DMS114 treated with DMSO at 0.1 percent for 48 hours (cell line): ENCODE results near the gene SLC37A4.
A peak's percentile ranks its signal among the peaks of the same experiment; 100 is the strongest.
"Not testable (repeated sequence)": the region's sequence is repeated elsewhere in the genome, so short reads cannot be mapped to it uniquely, and the experiment has no call there.

ENCODE experiments used
- DNase-seq: peaks from one replicate; lab custom pipeline; 2025; ENCODE audit not compliant: unreplicated experiment; lab: John Stamatoyannopoulos, UW

SLC37A4 gene

GRCh38 chr11:119030329-119031047 lies at the start of gene SLC37A4:
Gene SLC37A4, minus strand, starts transcription at chr11:119030877.
- DNase-seq: peak; percentile 76

GRCh38 chr11:119078675-119079420 lies 48.2 kb upstream of the SLC37A4 start:
- no peak for DNase-seq

GRCh38 chr11:119077839-119078238 lies 47.2 kb upstream of the SLC37A4 start:
- no peak for DNase-seq

- peak; percentile 84 for DNase-seq
Measured at GRCh38 chr11:119067371-119068222, 36.9 kb upstream of the SLC37A4 start, which contains the start of gene VPS11. Gene VPS11, plus strand, starts transcription at chr11:119067818. Its CDS starts 6 bp downstream, at chr11:119067824.

GRCh38 chr11:119065369-119065768 lies 34.7 kb upstream of the SLC37A4 start:
- DNase-seq: no peak

GRCh38 chr11:119062779-119063178 lies 32.1 kb upstream of the SLC37A4 start:
- no peak for DNase-seq

- no peak for DNase-seq
Measured at GRCh38 chr11:119061256-119061655, 30.6 kb upstream of the SLC37A4 start.

- not testable (repeated sequence) for DNase-seq
Measured at GRCh38 chr11:119059128-119059527, 28.5 kb upstream of the SLC37A4 start.

- DNase-seq: peak; percentile 78
Measured at GRCh38 chr11:119057000-119057769, 26.5 kb upstream of the SLC37A4 start, which contains the start of gene HYOU1. Gene HYOU1, minus strand, starts transcription at chr11:119057205. Its CDS starts 1,045 bp downstream, at chr11:119056160.

GRCh38 chr11:119056421-119056999 lies 25.8 kb upstream of the SLC37A4 start:
- DNase-seq: no peak

GRCh38 chr11:119055901-119056300 lies 25.2 kb upstream of the SLC37A4 start:
- DNase-seq: peak; percentile 7

- DNase-seq: no peak
Measured at GRCh38 chr11:119054418-119054817, 23.7 kb upstream of the SLC37A4 start.

- no peak for DNase-seq
Measured at GRCh38 chr11:119052163-119052814, 21.6 kb upstream of the SLC37A4 start.

GRCh38 chr11:119051440-119052162 lies 20.9 kb upstream of the SLC37A4 start:
- no peak for DNase-seq

GRCh38 chr11:119049081-119049480 lies 18.4 kb upstream of the SLC37A4 start:
- DNase-seq: no peak

GRCh38 chr11:119048644-119049043 lies 18.0 kb upstream of the SLC37A4 start:
- no peak for DNase-seq

GRCh38 chr11:119047205-119047604 lies 16.5 kb upstream of the SLC37A4 start:
- DNase-seq: no peak

GRCh38 chr11:119046489-119046888 lies 15.8 kb upstream of the SLC37A4 start:
- no peak for DNase-seq

GRCh38 chr11:119044708-119045107 lies 14.0 kb upstream of the SLC37A4 start:
- DNase-seq: no peak
